Lower lobe of right lung (tissue), 2 donors: ENCODE measurements around the gene FCHSD1. TPM values are rescaled to one million over a fixed set of nuclear protein-coding genes. Genes with fewer than 3 reads are reported as not detected.

Experiments used
- ATAC-seq, 2 donors: fragments of 200-7000 bp; cut with Tn5 transposase; one replicate each; pipeline ENCODE4 v1.9.1; 2020 to 2022; ENCODE audit warnings: mild to moderate bottlenecking in 2 of 2, moderate library complexity in 2 of 2
- DNase-seq: peaks from one replicate; pipeline ENCODE4 v3.0.0-alpha.2; 2020
- H3K27ac ChIP-seq: fragments of 200-600 bp; one replicate; pipeline ENCODE4 v1.8.0; 2022
- H3K27me3 ChIP-seq: fragments of 200-600 bp; one replicate; pipeline ENCODE4 v1.8.0; 2022; ENCODE audit warnings: low read depth
- H3K36me3 ChIP-seq: fragments of 200-600 bp; one replicate; pipeline ENCODE4 v1.8.0; 2022; ENCODE audit warnings: mild to moderate bottlenecking
- H3K4me1 ChIP-seq: fragments of 200-600 bp; one replicate; pipeline ENCODE4 v1.8.0; 2022
- H3K4me3 ChIP-seq: fragments of 200-600 bp; one replicate; pipeline ENCODE4 v1.8.0; 2022; ENCODE audit warnings: mild to moderate bottlenecking
- H3K9me3 ChIP-seq: fragments of 200-600 bp; one replicate; pipeline ENCODE4 v1.8.0; 2022
- CTCF ChIP-seq: fragments of 200-600 bp; IDR thresholded peaks from one replicate; pipeline ENCODE4 v1.8.0; 2022; ENCODE audit warnings: antibody characterized with exemption, mild to moderate bottlenecking
- intact Hi-C: fragments of 100-400 bp; cut with DNase I; formaldehyde crosslinking; loops from one replicate; pipeline ENCODE4 v1.11.0; 2022
- total RNA-seq: library from RNA; stranded (reverse); fragmentation: NEBNext Ultra II Directional; extraction: Animal tissue kit (Norgen Biotek cat#: 25700); gene quantifications from one replicate; pipeline ENCODE4 v1.2.1, GENCODE V29; 2021
- donor health status: DM: no; HTN: yes; CAD: no; lungs with severe emphysema.

The FCHSD1 gene
- total RNA-seq, 1 donor from 2014 or later = 20.4 TPM

GRCh38 chr5:141685591-141685990, 34.4 kb upstream of the FCHSD1 start:
- no peaks in the 10 kb centered on the region for H3K27me3 ChIP-seq
- H3K27ac ChIP-seq = no peak overlapping the region
- DNase-seq (no peak), ATAC-seq (no peak)
- intact Hi-C loops = no loop called here
- H3K9me3 ChIP-seq = no peaks in the 10 kb centered on the region
- H3K4me3 ChIP-seq = no peak overlapping the region
- TF ChIP-seq CTCF = no peak
- peaks cover 32% of the 10 kb centered on the region for H3K4me1 ChIP-seq
- no peaks in the 10 kb centered on the region for H3K36me3 ChIP-seq

DNA sequence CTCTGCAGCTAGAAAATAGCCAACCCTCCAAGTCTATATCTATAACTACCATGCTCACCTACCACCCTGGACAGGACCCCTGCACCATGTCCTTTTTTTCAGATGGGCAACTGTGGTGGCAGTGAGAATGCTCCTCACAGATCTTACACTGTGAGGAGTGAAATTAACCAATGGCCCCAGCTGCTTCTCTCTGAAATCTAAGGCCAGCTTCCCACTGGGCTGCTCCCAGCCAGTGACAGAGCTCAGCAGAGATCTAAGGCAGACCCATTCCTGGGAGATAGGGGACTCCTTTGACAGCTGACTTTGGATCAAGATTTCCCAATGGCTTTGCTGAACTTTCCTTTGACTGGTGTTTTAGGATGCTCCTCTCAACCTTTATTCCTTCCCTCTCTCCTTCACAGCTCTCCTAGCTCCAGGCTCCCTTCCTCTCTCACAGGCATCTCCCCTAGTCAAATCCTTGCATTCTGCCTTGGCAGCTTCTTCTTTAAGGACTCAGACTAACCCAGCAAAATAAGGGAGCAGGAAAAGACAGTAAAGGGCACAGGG, 32.5 kb upstream of the FCHSD1 start:
- H3K27ac ChIP-seq = peak overlapping the region; percentile 53
- no peak for DNase-seq
- H3K4me1 ChIP-seq = peaks cover 38% of the 10 kb centered on the region
- H3K36me3 ChIP-seq = no peaks in the 10 kb centered on the region
- ATAC-seq = no peak
- H3K9me3 ChIP-seq = no peaks in the 10 kb centered on the region
- TF ChIP-seq CTCF = no peak
- no peak overlapping the region for H3K4me3 ChIP-seq
- intact Hi-C loops = no loop called here
- no peaks in the 10 kb centered on the region for H3K27me3 ChIP-seq

DNA sequence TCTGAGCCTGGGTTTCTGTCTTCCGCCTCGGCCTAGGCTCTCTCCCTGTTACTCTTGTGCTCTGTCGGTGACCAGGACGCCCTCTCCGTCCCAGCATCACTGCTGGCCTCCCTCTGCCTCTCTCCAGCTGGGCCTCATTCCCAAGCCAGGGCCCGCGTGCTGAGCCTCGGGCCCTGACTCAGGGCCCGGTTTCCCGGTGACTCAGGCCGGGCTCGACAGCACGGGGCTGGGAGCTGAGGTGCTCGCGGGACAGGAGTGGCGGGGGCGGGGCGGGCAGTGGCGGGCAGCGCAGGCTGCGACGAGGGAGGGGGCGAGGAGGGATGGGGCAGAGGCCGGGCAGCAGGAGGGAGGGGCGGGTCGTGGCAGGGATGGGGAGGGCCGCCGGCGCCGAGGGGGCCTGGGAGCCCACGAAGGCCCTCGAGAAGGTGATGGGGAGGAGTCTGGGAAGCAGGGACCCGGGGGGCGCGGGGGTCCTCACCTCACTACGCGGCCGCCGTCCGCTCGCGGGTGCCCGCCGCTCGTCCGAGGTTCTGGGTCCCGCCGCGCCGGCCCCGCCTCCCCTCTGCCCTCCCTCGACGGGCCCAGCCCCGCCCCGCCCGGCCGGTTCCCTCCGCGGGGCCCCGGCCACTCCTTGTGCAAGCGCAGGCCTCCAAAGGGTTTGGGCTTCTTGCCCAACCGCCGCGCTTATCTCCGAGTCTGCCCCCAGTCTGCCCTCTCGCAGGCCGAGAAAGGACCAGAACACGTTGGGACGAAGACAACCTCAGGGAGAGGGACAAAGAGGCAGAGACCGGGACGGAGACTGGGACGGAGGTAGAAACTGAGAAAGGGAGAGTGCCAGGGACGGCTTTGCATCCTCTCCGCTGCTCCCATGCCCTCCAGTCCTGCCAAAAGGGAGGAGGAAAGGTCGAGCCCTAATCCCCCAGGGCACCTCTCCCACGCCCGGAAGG, 30.8 kb upstream of the FCHSD1 start, which contains the start of gene ARAP3:
TSS of gene ARAP3 (minus strand) at position 536 of the 947 bp plus-strand sequence. CDS start 1,744 bp downstream, outside the sequence.
- no peak for TF ChIP-seq CTCF
- DNase-seq = peak; percentile 94
- Histone ChIP-seq H3K27ac (peak within 1 kb of the TSS; percentile 87), H3K36me3 (no peaks in the 10 kb centered on the region), H3K27me3 (no peaks in the 10 kb centered on the region), H3K9me3 (no peaks in the 10 kb centered on the region), H3K4me1 (peaks cover 38% of the 10 kb centered on the region), H3K4me3 (peak within 1 kb of the TSS; percentile 58)
- ATAC-seq = peak; percentile 95 to 97
- intact Hi-C loops = no loop called here

DNA sequence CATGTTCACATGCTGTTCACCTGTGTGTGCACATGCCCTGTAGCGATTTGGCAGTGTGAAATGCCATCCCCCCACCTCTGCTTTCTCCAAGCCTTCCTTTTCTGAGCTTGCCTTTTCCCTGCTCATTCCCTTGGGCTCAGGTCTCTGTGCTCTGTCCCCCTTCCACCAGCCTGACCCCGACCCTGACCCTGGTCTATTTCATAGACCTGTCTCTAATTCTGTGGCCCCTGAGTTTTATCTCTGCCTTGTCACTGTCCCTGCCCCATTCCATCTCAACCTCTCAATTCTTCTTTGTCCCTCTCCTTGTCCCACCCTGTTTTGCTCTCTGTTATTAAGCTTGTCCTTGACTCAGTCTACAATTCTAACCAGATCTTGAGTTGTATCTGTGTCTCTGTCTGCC, 30.1 kb upstream of the FCHSD1 start:
- Histone ChIP-seq H3K27ac (peak overlapping the region; percentile 87), H3K27me3 (no peaks in the 10 kb centered on the region), H3K9me3 (no peaks in the 10 kb centered on the region), H3K36me3 (no peaks in the 10 kb centered on the region), H3K4me1 (peaks cover 38% of the 10 kb centered on the region), H3K4me3 (peak overlapping the region; percentile 58)
- TF ChIP-seq CTCF = no peak
- DNase-seq (no peak), ATAC-seq (no peak)
- intact Hi-C loops = no loop called here

DNA sequence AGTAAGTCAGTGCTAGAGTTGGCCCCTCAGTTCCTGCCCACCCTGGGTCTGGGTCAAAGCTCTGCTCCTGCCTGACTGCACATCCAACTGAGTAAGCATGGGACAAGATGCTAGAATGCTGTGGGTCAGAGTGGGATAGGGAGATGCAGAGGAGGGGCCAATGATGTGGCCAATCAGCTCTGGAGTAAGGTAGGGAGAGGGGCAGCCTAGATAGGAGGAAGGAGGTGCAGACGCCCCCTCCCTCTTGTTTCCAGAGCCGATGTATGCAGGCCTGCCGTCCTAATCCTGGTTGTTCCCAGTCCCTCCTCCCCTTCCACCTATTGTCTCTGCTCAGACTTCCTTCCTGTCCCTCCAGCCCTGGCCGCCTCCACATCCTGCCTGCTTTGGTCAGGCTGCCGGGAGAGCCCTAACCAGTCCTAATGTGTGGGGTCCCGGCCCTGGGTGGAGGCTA, 29.6 kb upstream of the FCHSD1 start:
- DNase-seq = peak; percentile 67
- Histone ChIP-seq H3K27ac (peak overlapping the region; percentile 87), H3K9me3 (no peaks in the 10 kb centered on the region), H3K36me3 (no peaks in the 10 kb centered on the region), H3K4me3 (peak overlapping the region; percentile 58), H3K27me3 (no peaks in the 10 kb centered on the region), H3K4me1 (peaks cover 38% of the 10 kb centered on the region)
- peak; percentile 8 to 21 for ATAC-seq
- TF ChIP-seq CTCF = no peak
- intact Hi-C loops = no loop called here
